ENCODE results near the gene CIDEA.

Gene CIDEA

DNA sequence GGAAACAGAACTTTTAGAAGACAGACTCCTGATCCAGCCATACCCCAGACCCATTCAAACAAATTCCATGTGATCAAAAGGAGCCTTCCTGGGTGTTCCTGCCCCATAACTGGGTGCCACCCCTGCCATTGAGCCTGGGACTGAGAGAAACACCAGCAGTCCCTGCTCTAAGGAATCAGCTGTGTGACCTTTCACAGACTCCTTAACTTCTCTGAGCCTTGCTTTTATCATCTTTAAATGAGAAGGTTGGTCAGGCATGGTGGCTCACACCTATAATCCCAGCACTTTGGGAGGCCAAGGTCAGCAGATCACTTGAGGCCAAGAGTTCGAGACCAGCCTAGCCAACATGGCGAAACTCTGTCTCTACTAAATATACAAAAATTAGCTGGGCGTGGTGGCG lies 20.6 kb downstream of the CIDEA start:
- DNase-seq (ENCODE audit: low spot score), result no peak

DNA sequence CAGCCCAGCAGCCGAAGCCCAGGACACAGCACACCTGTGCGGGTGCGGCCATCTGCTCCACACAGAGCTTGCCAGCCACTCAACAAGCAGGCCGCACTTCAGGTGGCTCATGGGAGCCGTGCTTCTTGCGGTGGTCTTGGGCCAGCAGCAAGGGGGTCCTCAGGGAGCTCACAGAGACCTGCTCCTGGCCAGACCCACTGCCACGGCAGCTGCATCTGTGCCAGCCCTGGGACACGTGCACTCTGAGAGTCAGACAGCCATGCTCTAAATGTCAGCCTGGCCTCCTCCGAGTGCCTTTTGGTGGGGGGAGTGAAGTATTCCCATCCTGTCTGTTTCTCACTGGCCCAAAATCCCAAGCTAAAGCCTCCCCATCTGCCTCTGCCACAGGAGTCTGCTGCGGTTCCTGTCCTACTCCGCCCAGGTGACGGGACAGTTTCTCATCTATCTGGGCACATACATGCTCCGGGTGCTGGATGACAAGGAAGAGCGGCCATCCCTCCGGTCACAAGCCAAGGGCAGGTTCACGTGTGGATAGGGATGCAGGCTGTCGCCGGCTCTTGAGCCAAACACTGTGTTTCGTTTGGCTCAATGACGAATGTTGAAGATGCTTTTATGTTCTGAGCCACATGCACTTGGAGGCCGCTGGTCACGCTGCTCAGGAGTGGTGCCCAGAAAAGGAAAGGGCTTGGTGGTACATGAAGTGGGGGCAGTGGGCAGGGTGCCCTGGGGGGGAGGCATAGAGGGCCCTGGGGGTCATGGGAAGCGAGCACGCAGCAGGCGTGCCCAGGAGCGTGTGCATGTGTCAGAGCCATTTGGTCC lies 22.8 kb downstream of the CIDEA start:
- DNase-seq (ENCODE audit: low spot score), result no peak

DNA sequence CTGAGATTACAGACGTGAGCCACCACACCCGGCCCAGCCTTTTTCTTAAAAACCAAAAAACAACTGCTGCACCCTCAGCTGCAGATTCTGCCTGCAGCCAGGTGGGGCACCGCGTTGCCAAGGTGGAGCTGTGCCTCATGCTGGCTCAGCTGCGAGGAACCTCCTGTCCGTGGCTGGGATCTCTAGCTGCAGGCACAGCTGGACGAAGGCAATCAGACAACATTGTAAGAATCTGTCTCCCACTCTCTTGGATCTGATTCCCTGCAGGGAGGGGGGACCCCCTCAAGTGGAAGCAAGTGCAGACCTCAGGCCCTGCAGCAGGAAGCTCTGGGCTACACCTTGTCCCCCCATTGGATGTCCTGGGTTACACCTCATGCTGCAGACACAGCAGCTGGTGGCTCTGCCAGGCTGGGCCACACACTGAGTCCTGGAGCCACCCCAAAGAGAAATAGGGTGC lies 24.1 kb downstream of the CIDEA start:
- DNase-seq (ENCODE audit: low spot score), result no peak

DNA sequence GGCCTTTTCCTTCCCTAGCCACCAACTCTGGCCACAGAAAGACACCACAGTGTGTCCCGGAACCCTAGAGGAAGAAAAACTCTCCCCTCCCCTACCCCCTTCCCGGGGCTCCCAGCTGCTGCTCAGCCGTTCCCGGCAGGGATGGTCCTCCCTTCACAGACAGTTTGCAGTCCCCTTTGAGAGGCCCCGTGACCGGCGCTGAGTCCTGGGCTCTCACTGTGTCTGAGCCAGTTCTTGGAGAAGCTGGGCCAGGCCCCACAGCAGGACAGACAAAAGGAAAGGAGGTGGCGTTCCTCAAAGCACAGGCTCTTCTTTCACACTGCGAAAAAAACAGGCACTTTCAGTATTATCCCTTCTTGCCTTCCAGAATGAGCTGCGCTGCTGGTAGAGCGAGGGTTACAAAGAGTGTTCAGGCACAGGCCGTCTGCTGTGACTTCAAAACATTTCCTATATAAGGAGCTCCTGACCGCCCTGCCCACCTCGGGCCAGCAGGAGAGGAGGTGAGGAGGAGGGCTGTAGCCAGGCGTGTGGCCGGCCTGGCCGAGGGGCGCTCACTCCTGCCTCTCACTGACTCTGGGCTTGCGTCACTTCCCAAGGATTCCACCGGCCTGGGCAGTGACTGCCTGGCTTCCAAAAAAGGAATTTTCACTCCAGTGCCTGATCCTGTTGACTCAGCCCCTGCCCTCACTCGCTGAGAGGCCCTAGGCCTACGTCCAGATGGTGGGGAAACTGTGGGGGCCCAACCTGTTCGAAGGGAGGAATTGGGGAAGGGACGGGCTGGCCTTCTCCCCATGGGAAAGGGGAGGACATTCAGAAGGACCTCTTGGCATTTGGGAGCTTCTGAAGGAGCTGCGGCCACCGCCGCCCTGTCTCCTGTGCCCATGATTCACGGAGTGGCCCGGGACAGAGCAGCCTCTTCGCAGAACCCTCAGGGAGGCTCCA lies 24.9 kb downstream of the CIDEA start:
- DNase-seq (ENCODE audit: low spot score), result no peak

DNA sequence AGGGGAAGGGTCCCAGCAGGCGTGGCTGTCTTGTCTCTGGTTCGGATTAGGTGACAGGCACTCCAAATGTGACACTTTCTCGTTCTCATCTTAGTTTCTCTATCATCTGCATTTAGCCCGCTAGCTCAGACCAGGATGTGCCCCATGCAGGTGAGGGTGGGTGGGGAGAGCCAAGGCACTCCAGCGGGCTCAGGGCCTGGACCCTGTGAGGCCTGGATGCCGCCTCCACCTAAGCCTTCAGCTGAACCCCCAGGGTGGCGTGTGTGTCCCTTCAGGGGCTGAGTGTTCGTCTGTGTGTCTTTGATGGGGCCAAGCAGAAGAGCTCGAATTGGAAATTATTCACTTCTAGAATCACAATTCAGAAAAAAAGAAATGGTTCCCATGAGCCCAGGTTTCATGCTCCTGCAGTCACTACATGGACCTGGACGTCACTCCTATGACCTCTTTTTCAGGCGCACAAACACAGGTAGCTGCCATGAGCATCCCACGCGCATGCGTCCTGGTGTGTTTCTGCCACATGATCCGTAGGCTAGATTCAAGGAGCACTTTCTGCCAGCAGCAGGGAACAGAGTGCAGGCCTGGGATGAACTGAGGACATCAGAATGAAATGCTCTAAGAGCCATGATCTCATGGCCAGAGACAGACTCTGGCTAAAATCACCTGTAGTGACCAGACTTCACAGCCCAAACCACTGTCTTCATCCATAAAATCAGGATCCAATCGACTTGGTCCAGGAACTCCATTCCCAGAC lies 25.8 kb downstream of the CIDEA start:
- no peak for DNase-seq (ENCODE audit: low spot score)

DNA sequence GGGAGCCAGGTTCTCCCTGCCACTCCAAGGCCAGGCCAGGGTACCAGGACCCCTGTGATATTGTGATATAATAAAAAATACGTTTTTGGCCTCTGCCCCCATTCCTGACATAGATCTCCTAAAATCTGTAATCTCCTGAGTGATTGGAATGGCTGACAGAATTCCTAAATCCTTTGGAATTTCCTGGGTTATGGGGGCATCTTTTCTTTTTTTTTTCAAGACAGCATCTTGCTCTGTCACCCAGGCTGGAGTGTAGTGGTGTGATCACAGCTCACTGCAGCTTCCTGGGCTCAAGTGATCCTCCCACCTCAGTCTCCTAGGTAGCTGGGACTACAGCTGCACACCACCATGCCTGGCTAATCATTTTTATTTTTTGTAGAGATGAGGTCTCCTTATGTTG lies 27.7 kb downstream of the CIDEA start:
- DNase-seq (ENCODE audit: low spot score), result no peak

DNA sequence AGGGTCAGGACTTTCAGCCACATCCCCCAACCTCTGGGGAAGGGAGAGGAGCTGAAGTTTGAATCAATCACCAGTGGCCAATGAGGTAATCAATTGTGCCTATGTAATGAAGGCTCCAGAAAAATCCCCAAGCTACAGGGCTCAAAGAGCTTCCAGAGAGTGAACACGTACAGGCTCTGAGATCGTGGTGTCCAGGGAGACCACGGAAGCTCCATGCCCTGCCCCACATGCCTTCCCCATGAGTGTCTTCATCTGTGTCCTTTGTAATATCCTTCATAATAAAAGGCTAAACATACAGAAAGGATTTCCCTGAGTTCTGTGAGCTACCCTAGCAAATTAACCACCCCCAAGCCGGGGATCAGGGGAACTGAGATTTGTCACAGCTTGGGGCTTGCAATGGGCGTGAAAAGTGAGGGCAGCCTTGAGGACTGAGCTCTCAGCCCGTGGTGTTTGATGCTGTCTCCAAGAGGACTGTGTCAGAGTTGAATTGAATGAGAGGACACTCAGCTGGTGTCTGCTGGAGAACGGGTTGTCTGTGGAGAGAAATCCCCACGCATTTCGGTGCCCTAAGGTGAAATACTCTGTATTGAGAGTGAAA lies 28.4 kb downstream of the CIDEA start:
- no peak for DNase-seq (ENCODE audit: low spot score)

DNA sequence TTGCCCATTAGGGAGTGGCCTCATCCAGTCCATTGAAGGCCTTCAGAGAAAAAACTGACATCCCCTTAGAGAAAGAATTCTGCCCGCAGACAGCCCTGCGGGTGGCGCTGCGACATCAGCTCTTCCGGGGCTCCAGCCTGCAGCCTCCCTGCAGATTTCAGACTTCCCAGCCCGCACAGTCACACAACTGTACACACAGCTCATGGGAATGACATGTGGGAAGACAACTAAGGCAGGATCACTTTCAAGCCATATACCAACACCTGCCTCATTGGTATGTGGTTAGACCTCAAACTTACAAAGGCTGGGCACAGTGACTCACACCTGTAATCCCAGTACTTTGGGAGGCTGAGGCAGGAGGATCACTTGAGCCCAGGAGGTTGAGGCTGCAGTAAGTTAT lies 29.1 kb downstream of the CIDEA start:
- DNase-seq (ENCODE audit: low spot score), result no peak

DNA sequence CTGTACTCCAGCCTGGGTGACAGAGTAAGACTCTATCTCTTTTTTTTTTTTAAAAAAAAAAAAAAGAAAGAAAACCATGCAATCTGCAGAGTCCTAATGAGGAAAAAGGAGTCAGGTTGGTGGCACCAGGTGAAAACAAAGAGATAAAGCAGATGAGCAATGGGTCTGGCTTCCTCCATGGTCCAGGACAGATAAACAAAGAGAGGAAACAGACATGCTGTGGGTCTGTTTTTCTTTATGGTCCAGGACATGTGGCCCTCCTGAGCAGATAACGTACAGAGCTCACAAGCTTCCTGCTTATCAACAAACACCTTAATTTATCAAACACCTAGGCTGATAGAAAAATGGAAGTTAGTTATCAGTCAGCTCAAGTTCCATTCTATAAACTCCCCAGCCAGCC lies 29.5 kb downstream of the CIDEA start:
- DNase-seq (ENCODE audit: low spot score), result no peak

DNA sequence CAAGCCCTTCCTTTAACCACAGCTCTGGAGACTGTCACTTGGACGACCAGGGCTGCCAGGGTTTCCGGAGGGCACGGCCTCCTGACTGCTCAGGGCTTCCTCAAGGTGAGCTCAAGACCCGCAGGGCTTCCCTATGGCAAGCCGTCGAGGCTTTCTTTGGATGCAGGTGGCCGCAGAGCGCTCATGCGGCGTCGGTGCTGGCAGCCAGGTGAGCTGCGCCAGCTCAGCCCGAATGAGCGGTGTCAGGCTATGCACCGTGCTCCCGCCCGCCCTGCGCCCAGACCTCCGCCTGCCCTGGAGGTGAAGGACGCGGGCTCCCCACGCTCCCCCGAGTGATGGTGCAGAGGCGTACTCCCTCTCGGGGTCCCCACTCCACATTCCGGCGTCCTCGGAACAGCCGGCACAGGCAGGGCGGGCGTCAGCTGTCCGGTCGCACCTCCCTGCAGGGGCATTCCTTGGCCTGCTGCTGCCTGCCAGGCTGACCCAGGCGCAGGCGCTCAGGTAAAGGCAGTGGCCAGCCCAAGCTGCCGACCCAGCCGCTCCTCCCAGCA lies 33.0 kb downstream of the CIDEA start:
- DNase-seq (ENCODE audit: low spot score), result no peak

DNA sequence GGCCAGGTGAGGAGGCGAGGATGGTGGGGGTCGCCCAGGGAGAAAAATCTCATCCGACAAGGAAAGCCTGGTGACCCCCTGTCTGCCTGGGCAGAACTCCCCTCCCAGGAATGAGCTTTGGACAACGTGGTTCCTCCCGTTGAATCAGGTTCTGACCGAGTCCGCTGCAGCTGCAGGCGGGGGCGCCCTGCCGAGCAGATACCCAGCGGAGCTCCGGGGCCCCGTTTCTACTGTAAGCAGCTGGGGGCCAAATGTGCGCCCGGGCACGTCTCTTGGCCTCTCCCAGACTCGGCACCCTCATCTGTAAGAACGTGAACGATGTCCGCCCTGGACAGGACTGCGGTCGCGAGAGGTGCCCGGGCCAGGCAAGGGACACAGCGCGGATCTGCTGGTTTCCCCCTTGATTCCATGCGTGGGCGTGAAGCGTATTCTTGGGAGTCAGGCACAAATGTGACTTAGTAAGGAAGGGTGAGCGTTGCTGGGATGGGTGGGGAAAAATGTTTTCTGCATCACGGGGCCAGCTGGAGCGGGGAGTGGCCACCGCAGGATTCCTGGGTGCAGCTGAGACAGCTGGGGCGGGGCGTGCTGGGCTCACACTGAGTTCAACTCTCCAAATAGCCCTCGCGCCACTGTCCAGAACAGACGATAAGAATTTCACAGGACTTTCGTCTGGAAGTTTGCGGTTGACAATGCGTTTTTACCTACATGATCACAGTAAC lies 33.7 kb downstream of the CIDEA start:
- DNase-seq (ENCODE audit: low spot score), result no peak

DNA sequence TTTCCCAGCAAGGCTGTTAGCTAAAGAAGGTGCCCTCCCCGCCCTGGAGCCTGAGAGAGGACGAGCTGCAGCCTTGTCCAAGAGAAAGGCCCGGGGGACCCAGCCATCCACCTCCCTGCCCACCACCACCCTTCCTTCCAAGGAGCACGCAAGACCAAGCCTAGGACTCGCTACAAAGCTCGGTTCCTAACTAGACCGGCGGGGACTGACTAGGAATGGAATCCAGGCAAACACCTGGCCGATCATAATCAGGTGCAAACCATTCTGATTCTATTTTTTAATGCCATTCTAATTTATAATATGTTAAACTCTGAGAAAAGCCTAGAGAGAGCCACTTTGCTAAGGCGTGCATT lies 34.2 kb downstream of the CIDEA start:
- DNase-seq (ENCODE audit: low spot score), result no peak

DNA sequence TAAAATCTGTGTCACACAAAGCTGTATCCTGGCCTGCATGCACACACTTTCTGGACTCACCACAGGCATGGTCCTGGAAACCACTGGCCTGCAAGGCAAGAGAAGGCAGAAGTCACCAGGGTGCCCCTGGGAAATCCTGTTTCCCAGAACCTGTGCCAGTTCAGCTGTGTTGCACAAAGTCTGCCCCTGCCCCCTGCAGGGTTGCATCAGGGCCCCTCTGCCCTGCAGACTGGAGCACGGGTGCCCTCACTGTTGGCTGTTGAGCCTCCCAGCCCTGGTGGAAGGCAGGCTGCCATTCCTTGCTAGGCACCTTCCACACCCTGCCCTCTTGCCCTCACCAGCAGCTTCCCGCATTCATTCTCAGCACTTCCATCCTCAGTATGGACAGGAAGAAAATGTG lies 35.9 kb downstream of the CIDEA start:
- DNase-seq (ENCODE audit: low spot score), result no peak

DNA sequence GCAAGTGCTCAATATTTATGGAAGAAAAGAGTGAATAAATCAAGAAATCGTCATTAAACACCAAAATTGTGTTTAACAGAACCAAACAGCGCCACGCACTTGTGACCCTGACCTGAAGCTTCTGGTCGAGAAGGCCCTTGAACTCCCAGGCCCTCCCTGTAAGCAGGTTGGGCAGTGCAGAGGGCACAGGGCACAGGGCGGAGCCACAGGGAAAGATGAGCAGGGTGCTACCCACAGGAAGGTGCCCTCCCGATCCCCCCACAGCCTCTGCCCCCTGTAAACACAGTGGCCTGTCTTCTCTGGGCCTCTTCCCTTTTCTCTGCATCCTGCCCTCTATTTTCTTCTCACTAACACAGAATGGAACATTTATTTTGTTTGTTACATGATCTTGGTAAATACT lies 37.0 kb downstream of the CIDEA start:
- no peak for DNase-seq (ENCODE audit: low spot score)

DNA sequence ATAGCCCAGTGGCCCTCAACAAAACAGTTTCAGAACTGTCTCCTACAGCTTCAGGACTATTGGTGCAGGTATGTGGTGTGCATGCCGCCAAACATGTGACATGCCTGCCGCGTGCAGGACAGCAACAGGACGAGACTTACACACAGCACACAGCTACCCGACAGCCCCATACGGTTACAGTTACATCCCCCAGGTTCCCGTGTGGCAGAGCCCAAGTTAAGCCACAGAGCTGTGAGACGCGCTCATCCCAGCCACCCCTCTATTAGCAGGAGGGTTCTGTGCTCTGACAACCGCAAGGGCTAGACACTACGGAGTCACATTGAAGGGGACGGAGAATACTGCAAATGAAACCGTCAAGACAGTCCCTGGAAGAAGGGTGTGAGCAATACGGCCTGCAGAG lies 37.5 kb downstream of the CIDEA start:
- no peak for DNase-seq (ENCODE audit: low spot score)

DNA sequence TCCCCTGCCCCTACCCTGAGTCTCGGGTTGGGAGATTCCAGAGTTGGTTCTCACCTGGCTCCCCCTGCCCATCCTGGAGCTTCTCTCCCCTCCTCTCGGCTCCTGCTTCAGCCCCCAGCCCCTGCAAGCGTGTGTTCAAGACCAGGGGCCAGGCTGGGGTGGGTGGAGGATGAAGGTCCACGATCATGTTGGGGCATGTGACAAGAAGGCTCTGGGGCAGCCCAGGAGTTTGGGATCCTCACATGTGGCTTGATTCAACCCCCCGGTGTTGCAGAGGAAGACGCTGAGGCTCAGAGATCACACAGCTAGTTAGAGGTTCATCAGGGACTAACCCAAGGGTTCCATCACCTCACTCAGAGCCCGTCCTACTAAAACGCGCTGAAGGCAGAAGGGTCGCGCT lies 39.7 kb downstream of the CIDEA start:
- no peak for DNase-seq (ENCODE audit: low spot score)

DNA sequence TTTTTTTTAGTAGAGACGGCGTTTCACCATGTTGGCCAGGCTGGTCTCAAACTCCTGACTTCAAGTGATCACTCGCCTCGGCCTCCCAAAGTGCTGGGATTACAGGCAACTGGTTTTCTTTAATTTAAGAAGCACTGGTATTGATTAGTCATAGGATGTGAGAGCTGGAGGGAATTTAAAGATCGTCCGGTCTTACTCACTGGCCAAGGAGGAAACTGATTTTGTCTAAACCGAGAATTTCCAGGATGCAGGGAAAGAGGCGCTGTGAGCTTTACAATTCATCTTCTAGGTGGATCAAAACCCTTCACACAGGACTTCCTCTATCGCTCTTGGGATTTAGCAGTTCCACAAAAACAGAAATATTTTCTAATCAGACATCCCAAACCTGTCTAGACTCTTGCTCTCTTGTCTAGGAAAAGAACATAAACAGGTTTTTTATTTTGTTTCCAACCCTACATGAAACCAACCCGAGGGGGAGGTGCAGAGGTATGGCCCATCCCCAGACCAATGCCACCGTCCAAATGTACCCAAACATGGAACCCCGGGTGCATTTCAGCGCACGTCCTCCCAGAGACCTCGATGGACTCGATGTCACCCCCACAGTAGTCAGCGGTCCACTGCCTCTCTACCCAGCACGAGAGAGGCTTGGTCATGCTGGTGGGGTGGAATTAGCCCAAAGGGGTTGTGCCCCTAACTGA lies 41.4 kb downstream of the CIDEA start:
- no peak for DNase-seq (ENCODE audit: low spot score)

DNA sequence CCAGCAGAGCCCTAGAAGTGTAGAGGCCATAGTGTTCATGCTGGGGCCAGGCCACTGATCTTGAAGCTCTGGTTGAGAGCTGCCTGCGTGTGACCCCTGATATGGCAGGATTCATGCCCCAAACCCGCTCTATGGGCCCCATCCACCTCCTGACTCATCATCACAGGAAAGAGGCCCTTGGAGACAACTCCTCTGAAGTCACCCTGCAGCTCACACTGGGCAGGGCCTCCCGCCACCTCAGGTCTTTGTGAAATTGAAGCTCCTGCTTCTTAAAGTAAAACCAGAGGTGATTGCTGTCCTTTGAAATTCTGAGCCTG lies 41.9 kb downstream of the CIDEA start:
- no peak for DNase-seq (ENCODE audit: low spot score)

DNA sequence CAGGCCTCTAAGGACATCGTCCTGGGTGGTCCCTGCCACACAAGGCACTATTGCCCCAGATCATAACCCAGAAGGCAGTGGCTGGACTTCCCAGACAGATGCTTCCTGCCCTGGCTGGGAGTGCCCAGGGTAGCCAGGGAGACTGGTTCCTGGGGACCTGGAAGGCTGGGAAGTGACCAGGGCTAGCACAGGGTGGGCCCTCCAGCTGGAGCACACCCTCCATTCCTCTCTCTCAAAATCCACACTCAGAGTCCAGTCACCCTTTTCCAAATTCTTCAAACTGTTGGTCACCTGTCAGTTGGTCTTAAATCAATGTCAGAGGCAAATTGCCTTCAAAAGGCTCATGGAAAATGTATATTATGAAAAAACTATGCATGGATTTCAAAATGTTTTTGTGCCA lies 42.3 kb downstream of the CIDEA start:
- DNase-seq (ENCODE audit: low spot score), result no peak

DNA sequence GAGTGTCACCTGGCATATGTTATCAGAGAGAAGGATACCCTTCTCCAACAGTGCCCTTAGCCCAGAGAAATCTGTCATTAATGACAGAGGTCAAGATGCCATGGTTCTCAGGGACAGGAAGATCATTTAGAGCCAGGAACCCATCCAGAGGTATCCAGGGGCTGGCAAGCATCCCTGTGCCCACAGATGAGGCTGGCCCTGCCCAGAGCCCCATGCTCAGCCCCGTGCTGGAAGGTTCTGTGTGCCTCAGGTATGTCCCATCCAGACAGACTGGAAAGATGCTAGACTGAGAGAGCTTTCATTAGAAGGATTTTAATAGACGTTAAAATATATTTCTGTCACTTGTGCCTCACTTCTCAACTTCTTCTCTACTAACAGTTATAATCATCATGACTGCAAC lies 45.7 kb downstream of the CIDEA start:
- DNase-seq (ENCODE audit: low spot score), result no peak
